Superior temporal gyrus (tissue), 1 donor: ENCODE data around the gene SMYD3.
"Not testable (repeated sequence)": the region's sequence is repeated elsewhere in the genome, so short reads cannot be mapped to it uniquely, and the experiment has no call there.

Source experiments
- DNase-seq: peaks from one replicate; pipeline ENCODE4 v3.0.0-alpha.2; 2016; ENCODE audit errors: extremely low spot score

SMYD3 gene

DNA sequence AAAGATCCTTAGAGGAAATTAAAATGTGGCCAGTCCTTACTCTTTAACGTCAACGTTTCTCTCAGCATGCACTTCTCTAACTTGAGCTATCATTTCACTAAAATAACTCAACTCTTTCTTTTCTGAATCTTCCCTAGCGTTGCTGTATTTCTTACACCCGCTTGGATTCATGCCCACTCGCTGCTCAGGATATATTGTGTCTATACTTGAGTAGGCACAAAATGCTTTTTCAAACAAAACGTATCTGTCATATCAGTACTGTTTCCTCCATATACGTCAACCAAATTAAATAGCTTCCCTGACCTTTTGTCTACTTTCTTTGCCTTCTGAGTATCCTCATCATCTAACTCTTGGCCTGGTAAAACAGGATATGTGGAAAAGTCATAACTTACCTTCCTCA lies 549.7 kb downstream of the SMYD3 start:
- DNase-seq = no peak

GRCh38 chr1:245956225-245956624 lies 550.9 kb downstream of the SMYD3 start:
- DNase-seq = no peak

DNA sequence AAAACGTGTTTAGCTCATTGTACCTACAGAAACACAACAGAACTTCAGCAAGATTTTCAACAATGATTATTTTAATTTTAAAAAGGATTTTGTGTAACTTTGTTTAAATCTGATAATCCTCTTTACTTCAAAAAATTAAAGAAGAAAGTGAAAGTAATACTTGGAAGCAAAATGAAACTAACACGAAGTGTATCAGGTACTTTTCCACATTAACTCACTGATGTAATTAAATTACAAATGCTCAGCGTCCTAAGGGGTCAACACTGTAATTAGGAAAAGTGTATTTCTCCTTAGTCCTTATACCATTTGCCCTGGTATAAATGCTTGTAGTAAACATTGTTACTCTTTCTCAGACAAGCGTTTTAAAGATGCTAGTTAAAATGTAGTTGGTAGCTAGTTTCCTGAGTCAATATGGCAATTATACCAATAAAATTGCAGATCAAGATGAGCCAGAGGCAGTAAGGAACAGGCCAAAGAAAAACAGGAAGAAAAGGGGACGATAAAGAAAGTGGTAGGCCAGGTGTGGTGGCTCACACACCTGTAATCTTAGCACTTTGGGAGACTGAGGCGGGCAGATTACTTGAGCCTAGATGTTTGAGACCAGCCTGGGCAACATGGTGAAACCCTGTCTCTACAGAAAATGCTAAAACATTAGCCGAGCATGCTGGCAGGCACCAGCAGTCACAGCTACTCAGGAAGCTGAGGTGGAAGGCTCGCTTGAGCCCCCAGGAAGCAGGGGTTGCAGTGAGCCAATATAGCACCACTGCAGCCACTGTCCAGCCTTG lies 553.0 kb downstream of the SMYD3 start:
- DNase-seq = no peak

- DNase-seq = no peak
These were observed 554.6 kb downstream of the SMYD3 start for GRCh38 chr1:245952383-245953026.

GRCh38 chr1:245948786-245949185 lies 558.3 kb downstream of the SMYD3 start:
- DNase-seq = no peak

DNA sequence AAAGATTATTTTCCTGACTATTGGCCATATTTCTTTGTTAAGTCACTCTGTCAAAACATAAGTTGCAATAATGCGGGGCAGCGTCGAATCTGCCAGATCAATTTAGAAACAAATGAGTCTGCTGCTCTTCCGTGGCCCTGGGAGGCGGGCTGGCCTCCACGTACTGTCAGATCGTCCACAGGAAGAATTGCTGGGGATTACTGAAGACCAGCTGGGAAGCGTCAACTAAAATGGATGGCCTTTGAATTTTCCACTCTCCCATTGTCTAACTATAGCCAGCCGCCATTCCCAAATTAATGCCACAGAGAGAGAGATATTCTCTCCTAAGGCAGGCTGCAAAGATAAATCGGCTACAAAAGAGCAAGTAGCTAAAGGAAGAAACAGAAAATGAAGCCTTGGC lies 560.2 kb downstream of the SMYD3 start:
- no peak for DNase-seq

GRCh38 chr1:245945136-245945535 lies 561.9 kb downstream of the SMYD3 start:
- DNase-seq = not testable (repeated sequence)

GRCh38 chr1:245942856-245943255 lies 564.2 kb downstream of the SMYD3 start:
- no peak for DNase-seq

- not testable (repeated sequence) for DNase-seq
These were observed 565.3 kb downstream of the SMYD3 start for GRCh38 chr1:245941771-245942170.

- DNase-seq = no peak
These were observed 567.2 kb downstream of the SMYD3 start for GRCh38 chr1:245939756-245940345.

- no peak for DNase-seq
These were observed 569.0 kb downstream of the SMYD3 start for GRCh38 chr1:245938046-245938435.

DNA sequence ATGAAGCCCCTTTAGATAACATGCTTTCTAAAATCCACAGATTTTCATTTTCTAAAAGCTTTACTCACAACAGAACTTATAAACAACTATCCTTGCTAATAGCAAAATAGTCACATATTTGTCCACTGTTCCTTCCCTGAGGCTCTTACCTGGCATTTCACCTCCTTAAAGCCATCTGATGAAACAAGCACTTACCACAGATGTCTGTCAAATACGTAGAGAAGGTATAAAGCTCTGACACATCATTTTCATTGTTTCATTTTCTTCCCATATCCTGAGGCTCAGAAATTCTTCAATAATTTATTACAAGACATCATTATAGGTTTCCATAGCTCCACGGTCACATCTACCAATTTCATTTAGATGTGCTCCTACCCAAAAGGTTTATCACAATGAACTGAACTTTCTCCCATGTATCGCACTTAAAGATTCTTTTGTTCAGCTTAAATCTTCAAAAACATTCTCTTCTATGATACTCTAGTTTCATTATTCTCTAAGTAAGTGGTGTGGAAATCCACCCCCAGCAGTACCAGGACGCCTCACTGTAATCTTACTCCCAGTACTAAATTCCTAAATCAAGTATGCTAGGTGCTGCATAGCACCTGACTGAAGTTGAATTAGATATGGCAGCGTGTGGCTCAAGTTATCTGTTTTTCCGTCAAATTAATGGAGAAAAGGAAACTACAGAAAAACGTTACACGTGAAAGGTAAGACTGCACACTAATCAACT lies 569.6 kb downstream of the SMYD3 start:
- DNase-seq = no peak

DNA sequence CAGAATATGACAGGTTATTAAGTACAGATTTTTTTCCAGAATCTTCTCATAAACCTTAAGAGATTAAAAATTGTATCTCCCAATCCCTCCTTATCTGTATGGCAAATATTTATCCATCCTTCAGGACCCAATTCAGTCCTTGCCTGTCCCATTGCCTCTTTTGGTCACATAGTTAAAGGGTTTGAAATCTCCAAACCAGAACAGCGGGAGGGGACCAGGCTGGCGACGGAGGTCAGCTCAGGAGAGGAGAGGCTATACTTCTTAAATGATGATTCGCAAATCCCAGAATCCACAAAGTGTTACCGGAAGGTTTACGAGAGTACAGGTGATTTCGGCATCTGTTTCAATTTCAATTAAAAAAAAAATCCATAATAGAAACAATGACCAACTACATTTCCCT lies 572.7 kb downstream of the SMYD3 start:
- no peak for DNase-seq

DNA sequence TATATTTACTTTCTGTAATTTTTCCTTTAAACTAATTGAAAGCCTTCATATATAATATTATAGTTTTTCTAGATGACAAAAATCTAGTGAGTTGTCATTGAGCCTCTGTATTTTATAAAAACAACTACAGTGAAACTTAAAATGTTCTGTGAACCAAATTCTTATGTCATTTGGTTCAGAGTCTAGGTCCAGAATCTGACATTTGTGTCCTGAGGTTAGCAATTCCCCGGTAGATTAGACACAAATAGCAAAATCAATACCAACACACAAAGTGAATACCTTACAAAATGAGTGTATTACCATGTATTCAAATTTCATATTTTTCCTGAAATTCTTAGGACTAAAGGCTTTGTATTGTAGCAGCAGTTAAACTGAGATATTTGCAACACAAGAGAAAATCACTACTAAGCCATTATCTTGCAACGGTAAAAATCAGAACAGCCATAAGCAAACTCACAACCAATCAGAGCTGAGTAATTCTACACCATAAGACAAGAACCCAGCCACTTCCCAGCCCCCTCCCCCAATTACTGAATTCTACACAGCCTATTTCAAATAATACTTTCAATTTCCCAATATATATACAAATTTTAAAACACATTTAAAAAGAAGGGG lies 573.5 kb downstream of the SMYD3 start:
- no peak for DNase-seq

DNA sequence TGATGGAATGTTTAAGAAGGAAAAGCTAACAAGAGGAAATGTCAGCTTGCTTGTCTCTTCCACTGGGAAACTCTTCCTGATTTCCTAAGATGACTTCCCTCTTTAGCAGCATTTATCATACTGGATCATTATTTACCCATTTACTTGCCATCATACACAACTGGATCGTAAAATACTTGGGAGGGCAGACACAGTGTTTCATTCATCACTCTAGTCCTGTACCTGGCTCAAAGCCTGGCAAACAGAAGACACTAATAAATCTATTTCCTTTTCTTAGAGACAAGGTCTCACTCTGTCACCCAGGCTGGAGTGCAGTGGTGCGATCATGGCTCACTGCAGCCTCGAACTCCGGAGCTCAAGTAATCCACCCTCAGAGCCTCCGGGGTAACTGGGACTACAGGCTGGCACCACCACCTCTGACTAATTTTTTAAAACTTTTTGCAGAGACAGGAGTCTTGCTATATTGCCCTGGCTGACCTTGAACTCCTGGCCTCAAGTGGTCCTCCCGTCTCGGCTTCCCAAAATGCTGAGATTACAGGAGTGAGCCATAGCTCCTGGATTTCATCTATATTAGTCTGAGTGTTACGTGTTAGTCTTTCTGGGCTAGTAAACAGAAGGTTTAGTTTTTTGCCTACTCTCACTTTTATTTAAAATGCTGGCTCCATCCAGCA lies 574.6 kb downstream of the SMYD3 start:
- no peak for DNase-seq

DNA sequence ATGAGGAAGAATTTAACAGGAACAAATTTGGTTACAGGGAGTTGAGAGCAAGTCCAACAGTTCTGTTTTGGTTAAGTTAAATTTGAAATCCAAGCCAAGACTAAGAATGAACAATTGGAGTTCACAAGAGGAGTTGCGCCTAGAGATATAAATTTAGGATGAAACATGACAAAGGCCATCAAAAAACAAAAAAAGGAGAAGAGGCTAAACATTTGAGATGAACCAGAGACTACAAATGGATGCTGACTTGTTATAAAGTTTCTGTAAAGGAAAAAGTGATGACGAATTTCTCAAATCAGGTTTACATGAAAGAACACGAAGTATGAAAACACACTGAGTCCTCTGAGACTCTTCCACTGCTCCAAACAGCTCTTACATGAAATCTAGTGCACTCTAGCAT lies 575.6 kb downstream of the SMYD3 start:
- no peak for DNase-seq

- no peak for DNase-seq
These were observed 577.9 kb downstream of the SMYD3 start for GRCh38 chr1:245929224-245929623.

DNA sequence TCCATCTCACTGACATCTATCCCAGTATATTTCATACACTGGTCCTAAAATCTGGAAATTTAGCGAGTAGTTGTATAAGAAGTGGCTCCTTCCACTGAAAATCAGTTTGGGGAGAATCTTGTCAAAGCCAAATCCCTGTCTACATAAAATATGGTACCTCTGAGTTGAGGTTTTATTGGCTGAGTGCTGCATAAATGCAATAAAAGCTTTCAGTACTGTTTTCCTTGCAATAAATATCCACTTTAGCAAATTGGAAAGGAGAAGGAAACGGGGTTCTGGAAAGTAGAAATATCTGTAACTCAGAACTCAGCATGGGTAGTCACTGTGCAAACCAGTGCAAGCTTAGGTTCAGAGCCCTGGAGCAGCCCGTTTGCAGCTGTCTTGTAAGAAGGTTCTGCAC lies 580.2 kb downstream of the SMYD3 start:
- no peak for DNase-seq

- DNase-seq = no peak
These were observed 583.9 kb downstream of the SMYD3 start for GRCh38 chr1:245923215-245923614.

DNA sequence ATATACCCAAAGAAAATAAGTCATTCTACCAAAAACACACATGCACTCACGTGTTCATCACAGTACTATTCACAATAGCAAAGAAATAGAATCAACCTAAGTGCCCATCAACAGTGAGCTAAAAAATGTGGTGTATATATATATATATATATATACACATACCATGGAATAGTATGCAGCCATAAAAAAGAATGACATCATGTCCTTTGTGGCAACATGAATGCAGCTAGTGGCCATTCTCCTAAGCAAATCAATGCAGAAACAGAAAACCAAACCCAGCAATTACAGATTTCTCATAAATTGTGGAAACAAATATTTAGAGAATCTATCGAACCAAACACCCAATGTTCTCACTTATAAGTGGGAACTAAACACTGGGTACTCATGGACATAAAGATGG lies 585.7 kb downstream of the SMYD3 start:
- DNase-seq = no peak

DNA sequence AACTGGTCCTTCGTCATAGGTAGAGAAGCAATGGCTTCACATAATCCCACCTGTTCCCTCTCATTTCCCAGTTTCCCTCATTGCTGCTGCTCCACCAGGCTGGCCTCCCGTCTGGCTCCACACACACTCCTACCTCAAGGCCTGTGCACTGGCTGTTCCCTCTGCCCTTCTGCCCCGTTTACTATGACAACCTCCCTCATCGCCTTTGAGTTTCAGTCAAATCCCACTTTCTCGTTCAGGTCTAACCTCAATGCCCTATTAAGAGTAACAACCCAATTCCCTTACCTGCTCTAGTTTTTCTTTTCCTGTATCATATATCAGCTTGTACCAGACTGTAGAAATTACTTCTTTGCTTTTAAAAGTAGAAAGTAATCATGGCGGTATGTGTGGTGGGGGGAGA lies 589.7 kb downstream of the SMYD3 start:
- no peak for DNase-seq
